Kasumi-1 (cell line): Measurements from ENCODE around the gene PER2.

Experiments
- DNase-seq, 2 experiments: peaks; one replicate each; lab custom pipeline; 2025; lab: John Stamatoyannopoulos, UW

PER2 gene

DNA sequence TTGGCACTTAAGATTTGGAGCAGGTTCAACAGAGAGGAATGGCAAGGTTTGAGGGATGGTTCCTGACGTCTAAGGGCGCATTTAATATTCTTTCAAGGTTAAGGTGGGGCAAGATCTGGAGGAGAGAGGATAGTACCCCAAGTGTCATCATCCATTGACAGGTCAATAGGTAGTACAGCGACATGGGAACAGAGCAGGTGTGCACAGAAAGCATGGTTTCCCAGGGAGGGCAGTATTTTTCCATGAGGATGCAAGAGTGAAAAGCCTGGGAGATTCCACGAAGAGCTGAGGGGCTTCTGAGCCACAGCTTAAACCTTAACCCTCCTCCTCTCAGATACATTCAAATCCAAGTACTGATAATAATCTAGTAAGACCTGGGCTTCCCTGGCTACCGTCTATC lies 57.7 kb downstream of the PER2 start:
- DNase-seq: no peak

DNA sequence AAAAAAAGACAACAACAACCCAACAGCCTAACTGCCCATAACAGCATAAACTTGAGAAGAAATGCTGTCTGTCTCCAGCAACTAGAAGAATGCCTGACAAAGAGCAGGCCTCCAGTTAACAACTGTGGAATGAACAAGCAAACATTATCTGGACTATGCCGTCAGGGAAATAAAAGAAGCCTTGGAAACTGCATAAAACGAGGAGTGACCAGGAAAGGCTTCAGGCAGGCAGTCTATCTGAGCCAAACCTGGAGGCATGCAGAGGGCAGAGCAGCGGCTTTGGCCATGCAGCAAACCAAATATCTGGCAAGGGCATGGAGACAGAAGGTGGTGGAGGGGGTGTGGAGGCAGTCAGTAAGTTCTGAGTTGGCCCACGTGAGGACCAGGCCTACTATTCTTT lies 59.7 kb downstream of the PER2 start:
- no peak for DNase-seq

DNA sequence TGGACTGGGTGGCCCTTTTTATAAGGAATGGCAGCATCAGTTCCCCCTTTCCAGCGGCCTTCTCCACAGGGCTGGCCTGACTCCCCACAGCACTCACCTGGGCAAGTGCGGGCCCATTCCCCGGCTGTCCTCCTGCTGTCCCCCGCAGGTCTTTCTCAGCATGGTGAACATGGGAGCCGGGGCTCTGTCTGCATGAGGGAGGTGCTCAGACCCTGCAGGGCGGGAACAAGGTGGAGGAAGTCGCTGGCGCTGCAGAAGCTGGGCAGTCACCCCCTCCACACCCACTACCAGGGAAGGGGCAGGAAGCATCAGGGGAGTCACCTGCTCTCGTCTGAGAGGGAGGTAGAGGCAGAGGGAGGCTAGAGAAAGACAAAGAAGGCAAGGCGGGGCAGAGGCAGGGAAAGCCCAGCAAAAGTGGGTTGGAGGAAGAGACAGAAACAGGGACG lies 60.8 kb downstream of the PER2 start:
- no peak for DNase-seq

DNA sequence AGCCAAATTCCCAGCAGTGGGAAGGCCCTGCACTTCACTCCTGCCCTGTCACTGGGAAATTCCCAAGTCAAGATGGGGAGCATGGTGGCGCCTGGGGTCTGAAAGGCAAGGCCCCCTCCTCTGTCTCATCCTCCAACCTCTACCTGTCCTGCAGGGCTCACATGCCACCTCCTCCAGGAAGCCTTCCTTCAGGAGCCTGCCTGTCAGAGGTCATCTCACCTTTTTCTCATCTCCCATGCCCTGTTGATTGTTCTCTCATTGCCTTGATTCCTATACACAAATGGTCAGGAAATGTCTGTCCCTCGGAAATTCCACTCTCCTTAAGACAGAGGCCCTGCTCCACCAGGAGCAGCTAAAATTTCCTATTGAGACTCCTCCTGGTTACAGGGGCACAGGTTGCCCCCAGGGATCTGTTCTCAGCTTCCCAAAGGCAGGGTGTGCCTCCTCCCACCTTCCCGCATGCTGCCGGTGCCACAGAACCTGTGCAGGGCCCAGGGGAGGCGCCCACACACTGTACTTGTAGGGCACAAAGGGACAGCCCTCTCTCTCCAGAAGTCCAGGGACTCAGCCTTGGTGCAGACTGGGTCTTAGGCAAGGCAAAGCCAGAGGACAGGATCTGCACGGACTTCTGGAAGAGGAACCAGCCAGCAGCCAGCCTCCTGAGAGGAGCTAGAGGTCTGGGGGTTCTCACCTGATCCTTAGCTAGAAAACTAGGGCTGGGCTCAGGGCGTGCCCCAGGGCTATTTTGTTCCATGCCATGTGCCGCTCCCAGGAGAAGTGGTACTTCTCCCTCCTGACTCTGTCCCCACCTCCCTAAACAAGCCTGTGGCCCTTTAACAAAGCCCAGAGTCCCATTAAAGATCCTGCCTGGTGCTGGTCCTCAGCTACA lies 61.5 kb downstream of the PER2 start:
- DNase-seq: no peak

DNA sequence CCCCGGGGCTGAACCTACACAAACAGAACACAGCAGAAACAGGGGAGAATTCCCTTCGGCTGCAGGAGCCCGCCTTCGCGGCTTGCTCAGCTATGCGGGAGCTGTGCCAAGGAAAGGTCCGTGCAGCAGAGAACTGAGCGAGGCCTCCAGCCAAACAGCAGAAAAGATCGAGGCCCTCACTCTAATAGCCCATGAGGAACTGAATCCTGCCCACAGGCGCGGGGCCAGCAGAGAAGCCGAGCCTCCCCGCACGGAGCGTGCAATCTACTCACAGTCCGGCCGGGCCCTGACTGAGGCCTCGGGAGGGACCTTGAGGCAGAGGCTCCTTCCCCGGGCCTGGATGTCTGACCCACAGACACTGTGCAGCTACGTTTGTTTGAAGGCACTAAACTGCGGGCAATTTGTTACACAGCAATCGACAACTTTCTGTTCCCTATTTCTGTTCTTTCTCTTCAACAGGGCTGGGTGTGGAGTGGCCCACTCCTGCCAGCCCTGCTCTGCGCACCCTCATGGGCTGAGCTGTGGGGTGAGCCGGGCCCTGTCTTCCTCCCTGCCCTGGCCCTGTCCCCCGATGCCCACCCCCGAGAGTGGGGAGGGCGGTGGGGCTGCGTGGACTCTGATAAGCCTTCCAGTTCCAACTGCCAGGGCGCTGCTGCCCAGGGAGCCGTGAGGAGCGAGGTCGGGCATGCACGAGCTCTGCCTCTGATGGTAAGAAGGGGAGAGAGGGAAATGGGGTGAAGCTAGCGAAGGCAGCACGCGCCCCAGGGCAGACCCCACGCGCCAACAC lies 62.3 kb downstream of the PER2 start:
- DNase-seq: no peak

DNA sequence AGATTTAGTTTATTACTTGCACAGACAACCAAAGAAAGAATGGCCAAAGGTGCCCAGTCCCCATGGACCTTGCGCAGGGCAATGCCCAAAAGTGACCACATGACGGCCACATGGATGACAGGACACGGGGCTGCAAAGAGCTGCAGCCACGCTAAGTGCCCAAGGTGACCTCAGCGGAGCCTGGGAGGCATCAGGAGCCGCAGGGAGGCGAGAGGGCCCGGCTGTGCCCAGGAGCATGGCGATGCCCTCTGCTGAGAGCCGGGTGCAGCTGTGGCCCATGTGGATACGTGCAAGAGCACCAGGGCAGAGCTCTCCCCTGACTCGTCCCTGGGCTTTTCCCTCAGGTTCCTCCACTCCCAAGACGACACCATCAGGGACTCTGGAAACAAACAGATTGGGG lies 63.3 kb downstream of the PER2 start:
- DNase-seq: no peak

DNA sequence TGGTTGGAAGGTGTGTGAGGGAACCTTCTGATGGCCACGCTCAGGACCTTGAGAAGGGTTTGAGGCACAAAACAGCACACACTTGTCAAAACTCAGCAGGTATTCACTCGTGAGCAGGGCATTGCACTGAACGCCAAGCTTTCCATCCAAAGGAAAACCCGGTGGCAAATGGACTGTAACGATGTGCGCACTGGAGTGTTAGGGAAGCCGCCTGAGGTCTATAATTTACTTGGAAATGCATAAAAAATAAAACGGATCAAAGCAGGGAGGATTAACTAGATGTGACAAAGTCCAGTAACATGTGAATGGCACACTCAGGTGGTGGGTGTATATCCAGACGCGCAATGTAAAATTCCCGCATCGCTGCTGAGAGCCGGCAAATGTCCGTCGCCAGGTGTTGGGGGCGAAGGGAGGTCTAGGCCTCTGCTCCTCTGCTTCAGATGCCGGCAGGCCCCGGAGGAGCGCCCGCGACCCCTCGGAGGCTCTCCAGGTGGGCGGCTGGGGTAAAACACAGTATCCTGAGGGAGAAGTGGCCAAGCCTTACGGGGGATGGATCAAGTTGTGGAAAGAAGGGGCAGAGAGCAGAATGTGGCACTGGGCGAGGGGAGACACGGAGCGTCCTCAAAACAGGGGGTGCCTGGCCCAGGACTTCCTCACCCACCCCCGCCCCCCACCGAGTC lies 63.9 kb downstream of the PER2 start:
- no peak for DNase-seq

DNA sequence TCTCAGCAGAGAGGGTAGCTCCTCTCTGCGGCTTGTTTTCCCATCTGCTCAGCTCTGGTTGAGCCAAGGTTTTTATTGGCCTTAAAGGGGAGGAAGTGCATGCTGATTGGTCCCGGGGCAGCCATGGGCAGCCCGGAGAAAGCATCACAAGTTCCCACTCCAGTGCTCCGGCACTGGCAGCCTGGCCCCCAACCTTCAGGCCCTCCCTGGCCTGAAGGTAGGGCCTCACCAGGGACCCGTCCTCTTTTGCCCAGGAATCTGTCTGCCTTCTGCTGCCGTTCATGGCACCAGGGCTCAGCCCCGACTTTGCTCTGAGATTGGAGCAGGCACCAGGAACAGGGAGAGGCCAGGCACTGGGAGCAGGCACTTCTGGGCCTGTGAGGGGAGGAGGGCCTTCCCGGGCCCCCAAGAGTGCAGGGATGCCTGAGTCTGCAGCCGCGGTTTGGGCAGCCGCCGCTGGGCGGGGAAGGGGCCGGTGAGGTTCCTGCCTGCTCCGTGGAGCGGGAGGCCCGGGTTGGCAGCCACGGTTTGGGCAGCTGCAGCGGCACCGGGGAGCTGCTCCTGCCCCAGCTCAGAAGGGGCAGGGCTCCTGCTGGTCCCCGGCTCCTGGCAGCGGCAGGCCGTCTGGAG lies 67.4 kb downstream of the PER2 start:
- no peak for DNase-seq

DNA sequence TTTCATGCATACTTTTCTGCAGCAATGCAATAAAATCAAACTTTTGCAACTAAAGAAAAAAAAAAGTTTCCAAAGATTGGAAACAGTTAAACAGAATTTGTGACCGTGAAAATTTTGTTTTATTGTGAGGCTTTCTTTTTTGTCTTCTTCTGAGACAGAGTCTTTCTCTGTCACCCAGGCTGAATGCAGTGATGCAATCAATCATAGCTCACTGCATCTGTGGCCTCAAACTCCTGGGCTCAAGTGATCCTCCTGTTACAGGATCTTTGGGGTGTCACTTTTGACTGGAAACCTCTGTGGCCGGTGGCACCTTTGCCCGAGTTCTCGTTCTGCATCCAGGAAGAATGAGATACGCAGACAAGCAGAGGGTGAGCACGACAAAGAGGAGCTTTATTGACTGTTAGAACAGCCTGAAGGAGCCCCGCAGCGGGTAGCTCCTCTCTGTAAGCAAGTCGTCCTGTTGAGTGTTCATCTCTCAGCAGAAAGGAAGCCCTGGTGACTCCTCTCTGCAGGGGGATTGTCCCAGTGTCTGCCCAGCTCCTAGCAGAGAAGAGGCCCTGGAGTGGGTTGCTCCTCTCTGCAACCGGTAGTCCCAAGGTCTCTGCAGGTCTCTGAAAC lies 68.0 kb downstream of the PER2 start:
- no peak for DNase-seq

DNA sequence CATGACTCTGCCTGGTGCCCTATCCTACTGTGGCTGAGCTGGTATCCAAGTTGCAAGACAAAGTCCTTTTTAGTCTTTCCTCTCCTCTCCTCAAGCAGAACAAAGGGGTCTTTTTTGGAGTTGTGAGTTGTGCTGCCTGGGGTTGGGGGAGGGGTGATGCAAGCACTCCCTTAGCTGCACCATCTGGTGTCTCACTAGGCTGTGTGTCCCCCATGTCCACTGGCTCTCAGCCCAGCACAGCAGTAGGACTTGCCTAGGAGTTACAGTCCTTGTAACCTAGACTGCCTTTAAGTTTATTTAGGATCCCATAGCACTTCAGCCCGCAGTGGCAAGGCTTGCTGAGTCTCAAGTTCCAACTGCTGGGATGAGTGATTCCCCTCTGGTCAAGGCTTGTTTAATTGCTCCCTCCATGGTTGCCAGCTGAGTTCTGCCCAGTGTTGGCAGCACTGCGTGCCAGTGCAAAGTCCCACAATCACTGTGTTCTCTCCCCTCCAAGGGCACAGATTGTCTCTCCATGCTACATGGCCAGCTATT lies 71.7 kb downstream of the PER2 start:
- DNase-seq: no peak

DNA sequence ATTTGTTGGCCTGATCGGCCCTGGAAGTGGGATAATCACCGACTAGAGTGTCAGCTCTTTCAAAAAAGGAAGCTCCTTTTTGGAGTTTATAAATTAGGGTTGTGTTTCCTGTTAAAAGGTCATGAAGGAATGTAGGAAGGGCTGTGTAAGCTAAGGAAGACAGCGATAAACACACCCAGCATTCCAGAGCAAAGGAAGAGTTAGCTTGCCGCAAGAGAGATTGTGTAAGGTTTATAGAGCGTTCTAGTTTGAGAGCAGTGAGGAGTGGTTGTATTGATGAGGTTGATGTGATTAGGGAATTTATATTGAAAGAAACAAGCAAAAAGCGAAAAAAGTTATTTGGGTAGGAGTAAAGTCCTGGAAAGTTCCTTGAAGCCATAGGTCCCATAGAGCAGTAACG lies 81.4 kb downstream of the PER2 start:
- DNase-seq: no peak

DNA sequence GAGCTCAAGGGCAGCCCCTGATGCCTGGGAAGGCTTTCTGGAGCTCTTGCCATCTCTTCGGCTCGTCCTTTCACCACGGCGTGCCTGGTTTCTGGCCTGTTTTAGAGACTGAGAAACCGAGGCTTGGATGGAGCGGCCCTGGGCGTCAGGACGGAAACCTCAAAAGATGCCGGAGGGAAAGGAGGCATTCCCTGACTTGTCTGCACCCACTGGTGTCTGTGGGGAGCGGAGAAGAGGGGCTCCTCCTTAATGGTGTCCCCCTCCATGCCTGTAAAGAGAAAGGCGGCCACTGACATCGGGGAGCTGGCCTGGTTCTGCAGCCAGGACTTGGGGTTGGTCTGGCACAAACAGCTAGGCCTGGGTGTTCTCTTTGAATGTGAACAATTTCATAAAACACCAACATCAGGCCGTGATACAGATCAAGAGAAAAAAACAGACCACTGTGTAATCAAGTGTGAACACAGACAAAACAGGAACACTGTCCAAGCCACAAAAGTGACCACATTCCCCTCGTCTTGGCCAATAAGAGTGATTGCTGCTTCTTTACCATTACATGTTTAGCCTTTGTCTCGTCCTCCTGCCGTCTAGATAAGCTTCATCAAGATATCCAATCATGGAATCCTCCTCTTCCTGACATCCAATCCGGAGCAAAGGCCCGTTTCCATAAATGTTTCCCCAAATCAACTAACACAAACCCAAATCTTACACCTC lies 84.3 kb downstream of the PER2 start:
- DNase-seq: no peak

DNA sequence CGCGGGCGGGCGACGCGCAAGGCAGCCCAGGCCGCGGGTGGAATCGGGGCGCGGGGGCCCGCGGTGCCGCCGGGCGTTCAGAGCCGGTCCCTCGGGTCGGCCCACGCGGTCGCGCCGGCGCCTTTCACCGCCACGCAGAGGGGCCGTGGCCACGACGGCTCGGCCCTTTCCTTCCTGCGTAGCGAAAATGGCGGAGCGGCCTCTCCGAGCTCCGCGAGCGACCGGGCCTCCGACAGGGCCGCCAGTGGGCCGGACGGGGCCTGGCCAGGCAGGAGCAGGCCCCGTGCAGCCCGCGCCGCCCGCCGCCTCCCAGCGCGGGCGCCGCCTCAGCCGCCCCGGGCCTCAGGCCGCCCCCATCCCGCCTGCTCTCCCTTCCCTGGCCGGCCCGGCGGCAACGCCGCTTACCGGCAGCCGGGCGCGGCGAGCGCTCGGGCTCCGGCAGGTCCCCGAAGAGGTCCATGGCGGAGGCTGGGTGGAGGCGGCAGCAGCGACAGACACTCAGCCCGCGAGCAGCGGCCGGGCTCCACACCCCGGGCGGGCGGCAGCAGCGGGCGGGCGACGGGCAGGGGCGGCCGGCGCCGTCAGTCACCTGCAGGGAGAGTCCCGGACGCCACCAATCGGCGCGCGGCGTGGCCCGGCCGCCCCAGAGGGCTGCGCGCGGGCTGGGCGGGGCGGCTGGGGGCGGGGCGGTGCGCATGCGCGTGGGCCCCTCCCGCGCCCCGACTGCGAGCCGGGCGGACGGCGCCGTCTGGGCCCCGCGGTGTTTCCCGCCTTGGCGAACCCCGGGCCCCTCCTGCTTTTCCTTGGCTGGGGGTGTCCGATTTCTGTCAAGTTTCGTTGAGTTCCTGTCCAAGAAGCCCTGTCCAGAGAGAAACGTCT lies 85.1 kb downstream of the PER2 start, which contains the start of gene ILKAP:
TSS of gene ILKAP (minus strand) at position 602 of the 879 bp plus-strand sequence. CDS start at position 460, 142 bp downstream.
- peak; percentile 35 to 44 for DNase-seq

DNA sequence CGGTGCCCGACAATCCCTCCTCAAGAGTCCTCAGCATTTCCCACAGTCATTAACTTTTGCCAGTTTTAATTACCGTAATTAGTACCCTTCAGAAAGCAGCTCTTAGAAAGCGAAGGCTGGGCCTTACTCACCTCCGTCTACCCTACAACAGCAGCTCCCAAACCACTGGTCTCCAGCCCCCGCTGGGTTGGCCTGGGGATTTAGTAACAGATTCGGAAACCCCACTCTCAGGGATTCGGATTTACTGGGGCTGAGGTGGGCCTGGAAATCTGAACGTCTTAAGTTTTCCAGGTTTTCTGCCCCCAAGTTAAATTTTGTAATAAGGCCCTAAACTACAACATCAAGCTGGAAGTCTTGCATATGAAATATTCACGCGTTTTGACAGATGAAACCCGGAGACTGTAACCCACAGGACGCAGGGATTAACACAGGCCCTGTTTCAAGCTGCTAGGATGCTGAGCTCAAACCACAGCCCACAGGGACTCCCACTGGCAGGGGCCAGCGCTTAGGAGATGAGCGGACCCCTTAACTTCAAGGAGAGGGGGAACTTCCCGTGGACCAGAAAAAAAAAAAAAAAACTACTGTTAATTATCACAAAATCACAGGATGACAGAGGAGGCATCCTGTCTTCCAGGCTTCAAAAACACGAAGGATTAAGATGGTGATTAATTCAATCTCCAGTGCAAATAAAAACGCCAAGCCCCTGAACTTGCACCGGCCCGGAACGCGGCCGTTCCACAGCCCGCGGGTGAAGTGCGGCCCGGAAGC lies 85.9 kb downstream of the PER2 start:
- no peak for DNase-seq
